ENCODE measurements around the gene OPN1SW.

GRCh38 chr7:128795129-128795528 lies 19.5 kb upstream of the OPN1SW start:
- no peak for TF ChIP-seq POLR2A (IDR thresholded peaks at IDR 0.05)
- TF ChIP-seq, protein P1, sequence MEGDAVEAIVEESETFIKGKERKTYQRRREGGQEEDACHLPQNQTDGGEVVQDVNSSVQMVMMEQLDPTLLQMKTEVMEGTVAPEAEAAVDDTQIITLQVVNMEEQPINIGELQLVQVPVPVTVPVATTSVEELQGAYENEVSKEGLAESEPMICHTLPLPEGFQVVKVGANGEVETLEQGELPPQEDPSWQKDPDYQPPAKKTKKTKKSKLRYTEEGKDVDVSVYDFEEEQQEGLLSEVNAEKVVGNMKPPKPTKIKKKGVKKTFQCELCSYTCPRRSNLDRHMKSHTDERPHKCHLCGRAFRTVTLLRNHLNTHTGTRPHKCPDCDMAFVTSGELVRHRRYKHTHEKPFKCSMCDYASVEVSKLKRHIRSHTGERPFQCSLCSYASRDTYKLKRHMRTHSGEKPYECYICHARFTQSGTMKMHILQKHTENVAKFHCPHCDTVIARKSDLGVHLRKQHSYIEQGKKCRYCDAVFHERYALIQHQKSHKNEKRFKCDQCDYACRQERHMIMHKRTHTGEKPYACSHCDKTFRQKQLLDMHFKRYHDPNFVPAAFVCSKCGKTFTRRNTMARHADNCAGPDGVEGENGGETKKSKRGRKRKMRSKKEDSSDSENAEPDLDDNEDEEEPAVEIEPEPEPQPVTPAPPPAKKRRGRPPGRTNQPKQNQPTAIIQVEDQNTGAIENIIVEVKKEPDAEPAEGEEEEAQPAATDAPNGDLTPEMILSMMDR (IDR thresholded peaks at IDR 0.05), result no peak
